ENCODE results near the gene PFDN4.

DNA sequence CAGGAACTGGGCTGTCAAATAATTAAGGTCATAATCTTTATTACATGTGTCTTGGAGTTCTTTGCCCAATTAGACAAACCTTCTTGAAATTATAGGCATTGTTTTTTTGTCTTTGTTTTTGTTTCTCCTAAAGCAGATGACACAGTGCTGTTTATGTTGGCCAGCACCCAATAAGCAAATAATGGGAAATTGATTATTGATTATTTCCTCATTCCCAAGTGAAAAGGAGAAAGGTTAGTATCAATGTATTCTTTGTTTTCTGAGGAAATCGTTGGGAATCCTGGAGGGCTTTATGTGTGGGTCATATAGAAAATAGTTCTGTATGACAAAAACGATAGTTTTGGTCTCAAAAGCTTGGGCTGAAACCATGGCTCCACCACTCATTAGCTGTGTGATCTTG lies 29.6 kb upstream of the PFDN4 start:
- TF ChIP-seq, protein P1, sequence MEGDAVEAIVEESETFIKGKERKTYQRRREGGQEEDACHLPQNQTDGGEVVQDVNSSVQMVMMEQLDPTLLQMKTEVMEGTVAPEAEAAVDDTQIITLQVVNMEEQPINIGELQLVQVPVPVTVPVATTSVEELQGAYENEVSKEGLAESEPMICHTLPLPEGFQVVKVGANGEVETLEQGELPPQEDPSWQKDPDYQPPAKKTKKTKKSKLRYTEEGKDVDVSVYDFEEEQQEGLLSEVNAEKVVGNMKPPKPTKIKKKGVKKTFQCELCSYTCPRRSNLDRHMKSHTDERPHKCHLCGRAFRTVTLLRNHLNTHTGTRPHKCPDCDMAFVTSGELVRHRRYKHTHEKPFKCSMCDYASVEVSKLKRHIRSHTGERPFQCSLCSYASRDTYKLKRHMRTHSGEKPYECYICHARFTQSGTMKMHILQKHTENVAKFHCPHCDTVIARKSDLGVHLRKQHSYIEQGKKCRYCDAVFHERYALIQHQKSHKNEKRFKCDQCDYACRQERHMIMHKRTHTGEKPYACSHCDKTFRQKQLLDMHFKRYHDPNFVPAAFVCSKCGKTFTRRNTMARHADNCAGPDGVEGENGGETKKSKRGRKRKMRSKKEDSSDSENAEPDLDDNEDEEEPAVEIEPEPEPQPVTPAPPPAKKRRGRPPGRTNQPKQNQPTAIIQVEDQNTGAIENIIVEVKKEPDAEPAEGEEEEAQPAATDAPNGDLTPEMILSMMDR (IDR thresholded peaks at IDR 0.05) = no peak
- TF ChIP-seq POLR2A (IDR thresholded peaks at IDR 0.05) = no peak
- no peak for TF ChIP-seq POLR2AphosphoS5 (IDR thresholded peaks at IDR 0.05)

Measured in breast epithelium (tissue), 3 donors.